Neuronal stem cell (in vitro differentiated cells): ENCODE data around the gene RIPOR3.

Source experiments
- DNase-seq: peaks from one replicate; pipeline ENCODE4 v3.0.0-alpha.2; 2013; ENCODE audit warnings: low spot score
- H2AFZ ChIP-seq: one replicate; pipeline ENCODE4 v1.6.1; 2013; ENCODE audit warnings: mild to moderate bottlenecking, low read length, inconsistent platforms
- H2AK5ac ChIP-seq: 2 replicates; pipeline ENCODE4 v1.6.1; 2013; ENCODE audit warnings: low read depth, mild to moderate bottlenecking, inconsistent platforms, low read length, moderate library complexity, mixed read lengths
- H2BK120ac ChIP-seq: 2 replicates; pipeline ENCODE4 v1.6.1; 2013; ENCODE audit warnings: low read depth, mild to moderate bottlenecking, inconsistent platforms, low read length, moderate library complexity, mixed read lengths
- H2BK12ac ChIP-seq: one replicate; pipeline ENCODE4 v1.6.1; 2013; ENCODE audit warnings: low read length, inconsistent platforms
- H2BK15ac ChIP-seq: 2 replicates; pipeline ENCODE4 v1.6.1; 2013; ENCODE audit warnings: mild to moderate bottlenecking, low read length, inconsistent platforms, mixed read lengths
- H2BK5ac ChIP-seq: one replicate; pipeline ENCODE4 v1.6.1; 2013; ENCODE audit warnings: inconsistent platforms, mild to moderate bottlenecking, low read length, moderate library complexity
- H3K14ac ChIP-seq: one replicate; pipeline ENCODE4 v1.6.1; 2013; ENCODE audit warnings: low read length, inconsistent platforms
- H3K18ac ChIP-seq: 2 replicates; pipeline ENCODE4 v1.6.1; 2013; ENCODE audit warnings: low read length, inconsistent platforms
- H3K23ac ChIP-seq: 2 replicates; pipeline ENCODE4 v1.6.1; 2013; ENCODE audit warnings: low read depth, mild to moderate bottlenecking, mixed read lengths, low read length, inconsistent platforms; ENCODE audit not compliant: poor library complexity
- H3K27ac ChIP-seq: replicated peaks from 3 replicates; pipeline ENCODE4 v1.5.1; 2013; ENCODE audit warnings: low read length, inconsistent platforms
- H3K27me3 ChIP-seq, 3 experiments: 2 replicates each; pipeline ENCODE4 v1.6.1; 2013; ENCODE audit warnings: low read length in 3 of 3, mild to moderate bottlenecking in 2 of 3, inconsistent platforms in 1 of 3, low read depth in 1 of 3, mixed read lengths in 1 of 3, moderate library complexity in 1 of 3; ENCODE audit not compliant: control insufficient read depth in 3 of 3, insufficient read depth in 3 of 3
- H3K36me3 ChIP-seq, 2 donors: replicated peaks in 1 of 2; 2 replicates each; pipeline ENCODE4 v1.6.1; 2013; ENCODE audit warnings: low read length in 2 of 2; ENCODE audit not compliant: control insufficient read depth in 2 of 2, insufficient read depth in 2 of 2
- H3K4ac ChIP-seq: 2 replicates; pipeline ENCODE4 v1.6.1; 2013; ENCODE audit warnings: inconsistent platforms, mild to moderate bottlenecking, low read length, moderate library complexity
- H3K4me1 ChIP-seq, 2 donors: 1 replicate in 1 of 2; 2 replicates in 1 of 2; pipeline ENCODE4 v1.6.1; 2013; ENCODE audit warnings: low read length in 2 of 2, low read depth in 1 of 2; ENCODE audit not compliant: control insufficient read depth in 2 of 2, insufficient read depth in 1 of 2
- H3K4me2 ChIP-seq: one replicate; pipeline ENCODE4 v1.6.1; 2013; ENCODE audit warnings: mild to moderate bottlenecking, low read length, inconsistent platforms; ENCODE audit not compliant: insufficient read depth, poor library complexity, severe bottlenecking
- H3K4me3 ChIP-seq, 2 donors: 2 replicates each; pipeline ENCODE4 v1.5.1; 2013; ENCODE audit warnings: low read length in 2 of 2, mild to moderate bottlenecking in 2 of 2, inconsistent platforms in 1 of 2, moderate library complexity in 1 of 2
- H3K79me1 ChIP-seq: one replicate; pipeline ENCODE4 v1.6.1; 2013; ENCODE audit warnings: low read depth, mild to moderate bottlenecking, inconsistent platforms, low read length, moderate library complexity
- H3K9ac ChIP-seq: one replicate; pipeline ENCODE4 v1.6.1; 2013; ENCODE audit warnings: mild to moderate bottlenecking, low read depth, low read length, inconsistent platforms; ENCODE audit not compliant: poor library complexity
- H3K9me3 ChIP-seq, 2 donors: replicated peaks in 1 of 2; 2 replicates each; pipeline versions ENCODE3 to v1.6.1; 2013; ENCODE audit warnings: low read length in 2 of 2, mild to moderate bottlenecking in 2 of 2, inconsistent platforms in 1 of 2, low read depth in 1 of 2, mixed read lengths in 1 of 2, moderate library complexity in 1 of 2; ENCODE audit not compliant: control insufficient read depth in 2 of 2, insufficient read depth in 1 of 2
- H4K8ac ChIP-seq: one replicate; pipeline ENCODE4 v1.6.1; 2013; ENCODE audit warnings: low read depth, mild to moderate bottlenecking, inconsistent platforms, low read length, moderate library complexity
- H4K91ac ChIP-seq: one replicate; pipeline ENCODE4 v1.6.1; 2013; ENCODE audit warnings: low read length, low read depth, mild to moderate bottlenecking, inconsistent platforms; ENCODE audit not compliant: poor library complexity
- WGBS, 2 donors: extraction: QIAGEN DNeasy Blood & Tissue Kit; methylation state at CpG; one replicate each; pipeline ENCODE4 v1.1.7; 2013; ENCODE audit warnings: missing lambda C conversion rate in 2 of 2, mixed read lengths in 1 of 2; ENCODE audit not compliant: insufficient read length in 2 of 2, insufficient replicate concordance in 1 of 2; ENCODE audit errors: extremely low coverage in 2 of 2; 5-methylcytosine and 5-hydroxymethylcytosine counted together

Gene RIPOR3

DNA sequence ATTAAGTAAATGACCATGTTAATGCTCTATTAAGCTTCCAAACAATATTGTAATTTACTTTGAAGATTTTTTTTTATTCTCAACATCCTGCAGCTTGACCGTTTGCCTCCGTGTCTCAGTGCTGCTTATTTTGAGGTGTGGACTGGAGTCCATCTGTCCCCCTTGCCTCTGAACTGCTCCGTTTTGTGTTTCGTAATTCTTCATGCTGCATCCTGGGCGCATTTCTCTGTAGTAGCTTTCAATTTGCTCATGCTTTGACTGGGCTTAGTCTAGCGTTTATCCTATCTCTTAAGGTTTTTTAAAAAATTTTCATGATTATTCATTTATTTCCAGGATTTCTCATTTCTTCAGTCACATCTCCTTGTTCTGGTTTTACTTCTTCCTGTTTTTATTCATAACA lies 143.4 kb downstream of the RIPOR3 start:
- no peaks in the 10 kb centered on the region for H3K4me1 ChIP-seq
- DNase-seq = no peak
- WGBS, 2 donors = no CpG with 5 or more reads among the region's 6 CpGs

DNA sequence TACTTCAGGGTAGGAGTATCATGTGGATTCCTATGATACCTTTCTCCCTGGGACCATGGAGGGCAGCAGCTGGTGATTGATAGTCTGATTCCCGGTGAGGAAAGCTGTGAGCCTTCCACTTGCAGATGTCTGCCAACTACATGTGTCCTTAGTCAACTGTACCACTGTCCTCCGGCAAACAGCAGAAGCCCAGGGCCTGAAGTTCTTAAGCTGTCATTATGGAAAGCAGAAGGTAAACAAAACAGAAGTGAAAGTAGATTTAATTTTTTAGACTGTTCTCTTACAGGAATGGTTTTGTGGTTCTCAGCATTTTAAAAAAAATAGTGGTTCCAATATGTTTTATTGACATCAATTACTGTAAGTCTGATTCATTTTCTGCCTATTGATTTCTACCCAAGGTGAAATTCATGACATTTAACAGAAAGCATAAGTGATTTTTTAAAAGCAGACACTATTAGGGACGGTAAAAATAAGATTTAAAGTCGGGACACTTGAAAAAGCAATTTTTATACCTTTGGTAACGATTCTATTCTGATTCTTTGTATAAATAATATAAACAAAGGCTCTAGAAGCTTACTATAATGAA lies 144.5 kb downstream of the RIPOR3 start:
- Histone ChIP-seq H3K27me3 (no peaks in the 10 kb centered on the region), H3K4ac (no peak overlapping the region), H3K14ac (no peak overlapping the region), H2BK15ac (no peak overlapping the region), H3K9me3 (no peaks in the 10 kb centered on the region), H3K23ac (no peak overlapping the region), H3K4me1 (no peaks in the 10 kb centered on the region), H3K9ac (no peak overlapping the region), H2BK120ac (no peak overlapping the region), H3K27ac (no peak overlapping the region), H2BK12ac (no peak overlapping the region), H3K79me1 (no peaks in the 10 kb centered on the region), H3K36me3 (peaks cover 2 to 7% of the 10 kb centered on the region in 2 donors), H3K4me2 (no peak overlapping the region), H3K4me3 (no peak overlapping the region), H4K8ac (no peak overlapping the region), H4K91ac (no peak overlapping the region), H2BK5ac (no peak overlapping the region), H2AFZ (no peak overlapping the region), H2AK5ac (no peak overlapping the region), H3K18ac (no peak overlapping the region)
- DNase-seq = no peak
- WGBS, 2 donors = no CpG with 5 or more reads among the region's 5 CpGs

More for the DNA sequence above, 143.4 kb downstream of the RIPOR3 start:
- Histone ChIP-seq H3K79me1 (no peaks in the 10 kb centered on the region), H2BK12ac (no peak overlapping the region), H3K23ac (no peak overlapping the region), H3K27ac (no peak overlapping the region), H3K9me3 (no peaks in the 10 kb centered on the region), H3K36me3 (peaks cover 2 to 9% of the 10 kb centered on the region in 2 donors), H2AK5ac (no peak overlapping the region), H3K27me3 (no peaks in the 10 kb centered on the region), H3K4me3 (no peak overlapping the region), H3K14ac (no peak overlapping the region), H3K4me2 (no peak overlapping the region), H2BK5ac (no peak overlapping the region), H3K18ac (no peak overlapping the region), H3K4ac (no peak overlapping the region), H2BK15ac (no peak overlapping the region), H3K9ac (no peak overlapping the region), H4K91ac (no peak overlapping the region), H2AFZ (no peak overlapping the region), H2BK120ac (no peak overlapping the region), H4K8ac (no peak overlapping the region)

DNA sequence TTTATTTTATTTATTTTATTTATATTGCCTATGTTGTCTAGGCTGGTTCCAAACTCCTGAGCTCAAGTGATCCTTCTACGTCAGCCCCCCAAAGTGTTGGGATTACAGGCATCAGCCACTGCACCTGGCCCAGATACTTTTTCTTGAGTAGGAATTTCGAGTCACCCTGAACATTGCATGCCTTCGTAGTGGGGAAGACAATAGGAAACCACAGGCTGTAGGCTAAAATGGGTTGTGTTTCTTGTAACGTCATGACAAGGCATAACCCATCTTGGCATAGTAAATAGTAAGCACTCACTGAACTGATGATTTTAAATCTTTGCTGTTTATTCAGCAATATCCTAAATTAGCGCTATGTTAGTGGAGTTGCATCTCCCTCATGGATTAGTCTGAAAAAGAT lies 146.2 kb downstream of the RIPOR3 start:
- Histone ChIP-seq H2BK15ac (no peak overlapping the region), H3K9me3 (no peaks in the 10 kb centered on the region), H4K91ac (no peak overlapping the region), H3K23ac (no peak overlapping the region), H2BK120ac (no peak overlapping the region), H3K4me3 (no peak overlapping the region), H3K27ac (no peak overlapping the region), H3K4ac (no peak overlapping the region), H3K27me3 (no peaks in the 10 kb centered on the region), H2BK12ac (no peak overlapping the region), H3K79me1 (no peaks in the 10 kb centered on the region), H3K14ac (no peak overlapping the region), H2AFZ (no peak overlapping the region), H3K4me1 (no peaks in the 10 kb centered on the region), H3K4me2 (no peak overlapping the region), H4K8ac (no peak overlapping the region), H2BK5ac (no peak overlapping the region), H2AK5ac (no peak overlapping the region), H3K18ac (no peak overlapping the region), H3K9ac (no peak overlapping the region), H3K36me3 (peaks cover 2 to 14% of the 10 kb centered on the region in 2 donors)
- WGBS, 2 donors = no CpG with 5 or more reads among the region's 5 CpGs
- DNase-seq = no peak

- no peak overlapping the region for H3K18ac ChIP-seq
- H2BK15ac ChIP-seq = no peak overlapping the region
- no peak overlapping the region for H2AFZ ChIP-seq
- no peak overlapping the region for H2BK120ac ChIP-seq
- H3K4me1 ChIP-seq = no peaks in the 10 kb centered on the region
- no peak overlapping the region for H3K27ac ChIP-seq
- H3K79me1 ChIP-seq = no peaks in the 10 kb centered on the region
- H2BK12ac ChIP-seq = no peak overlapping the region
- no CpG with 5 or more reads among the region's 5 CpGs for WGBS, 2 donors
- H3K9me3 ChIP-seq = no peaks in the 10 kb centered on the region
- H3K36me3 ChIP-seq = peaks cover 0 to 8% of the 10 kb centered on the region in 2 donors
- H3K9ac ChIP-seq = no peak overlapping the region
- H2BK5ac ChIP-seq = no peak overlapping the region
- H3K14ac ChIP-seq = no peak overlapping the region
- no peak overlapping the region for H3K4me3 ChIP-seq
- H3K23ac ChIP-seq = no peak overlapping the region
- H3K4ac ChIP-seq = no peak overlapping the region
- no peak overlapping the region for H3K4me2 ChIP-seq
- no peaks in the 10 kb centered on the region for H3K27me3 ChIP-seq
- H2AK5ac ChIP-seq = no peak overlapping the region
- no peak for DNase-seq
- H4K8ac ChIP-seq = no peak overlapping the region
- no peak overlapping the region for H4K91ac ChIP-seq
Measured at GRCh38 chr20:50543326-50543725, 148.0 kb downstream of the RIPOR3 start.
